IPS-NIHi7 (cell line): Measurements from ENCODE around the gene DOK4.
A peak's percentile ranks its signal among the peaks of the same experiment; 100 is the strongest.
"Not testable (repeated sequence)": the region's sequence is repeated elsewhere in the genome, so short reads cannot be mapped to it uniquely, and the experiment has no call there.

Experiments used
- DNase-seq: peaks from one replicate; pipeline ENCODE4 v3.0.0; 2012; ENCODE audit warnings: mixed read lengths; ENCODE audit errors: extremely low spot score

The DOK4 gene

DNA sequence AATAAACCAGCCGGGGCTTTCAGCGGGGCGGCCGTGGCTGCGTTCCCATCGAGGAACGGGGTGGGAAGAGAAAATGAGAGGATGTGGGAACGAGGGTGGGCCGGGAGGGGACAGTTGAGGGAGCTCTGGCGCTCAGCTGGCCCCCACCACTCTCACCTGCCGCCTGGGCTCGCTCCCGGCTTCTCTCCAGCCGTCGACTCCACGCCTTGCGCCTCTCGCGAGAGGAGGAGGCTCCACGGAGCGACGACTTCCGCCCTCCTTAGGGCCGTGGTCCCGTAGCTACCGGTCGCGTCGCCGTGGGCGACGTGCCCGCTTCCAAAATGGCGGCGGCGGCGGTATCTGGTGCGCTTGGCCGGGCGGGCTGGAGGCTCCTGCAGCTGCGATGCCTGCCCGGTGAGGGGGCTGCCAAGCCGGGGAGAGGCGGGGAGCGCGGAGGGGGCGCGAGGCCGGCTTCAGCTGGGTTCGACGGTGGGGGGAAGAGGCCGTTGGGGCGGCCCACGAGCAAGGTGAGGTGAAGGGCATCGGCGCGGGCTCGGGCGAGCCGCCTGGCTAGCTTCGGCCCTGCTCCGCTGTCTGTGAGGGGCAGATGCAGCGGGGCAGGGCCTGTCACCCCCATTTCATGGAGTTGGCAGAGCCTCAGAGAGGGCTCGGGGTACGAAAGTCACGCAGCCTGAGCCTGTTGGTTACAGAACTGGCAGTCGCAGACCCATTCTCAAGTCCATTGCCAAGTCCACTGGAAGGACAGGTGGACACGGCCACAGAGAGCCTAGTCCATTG is 38.9 kb downstream of the DOK4 start, which contains the start of the genes CIAPIN1 and COQ9:
Gene CIAPIN1, minus strand, starts transcription at position 200 of the 777 bp plus-strand sequence. CDS start 6,457 bp downstream, outside the sequence.
Gene COQ9, plus strand, starts transcription at position 294 of the 777 bp plus-strand sequence. Its CDS starts 27 bp downstream, at position 321.
- DNase-seq, result peak; percentile 97

DNA sequence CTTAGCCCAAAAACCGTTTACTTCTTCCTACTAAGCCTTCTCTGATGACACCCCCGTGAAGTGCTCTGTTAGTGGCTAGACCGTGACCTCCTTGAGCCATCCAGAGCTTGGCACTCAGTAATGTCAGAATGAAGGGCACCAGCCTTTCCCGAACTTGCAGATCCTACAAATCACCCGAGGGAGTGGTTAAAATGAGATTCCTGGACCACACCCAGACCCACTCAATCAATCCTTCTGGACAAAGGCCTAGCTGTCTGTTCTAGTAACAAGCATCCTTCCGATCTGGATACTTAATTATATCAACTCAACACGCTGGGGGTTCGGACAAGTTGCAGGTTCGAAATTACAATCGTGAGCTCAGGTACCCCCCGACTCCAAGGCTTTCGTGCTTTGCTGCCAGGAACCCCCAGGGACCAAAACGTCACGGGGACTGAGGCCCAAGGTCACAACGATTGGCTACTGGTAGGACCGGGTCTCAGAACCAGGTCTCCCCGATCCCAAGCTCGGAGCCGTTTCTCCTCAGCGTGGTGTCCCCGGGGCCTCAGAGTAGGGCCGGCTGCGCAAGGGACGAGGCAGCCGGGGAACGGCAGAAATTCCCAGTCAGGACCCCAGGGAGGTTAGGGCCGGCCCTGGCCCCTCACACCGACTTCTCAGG is 39.6 kb downstream of the DOK4 start:
- peak; percentile 45 for DNase-seq

GRCh38 chr16:57445510-57445909 is 40.8 kb downstream of the DOK4 start:
- no peak for DNase-seq

GRCh38 chr16:57444711-57445110 is 41.6 kb downstream of the DOK4 start:
- DNase-seq, result no peak

- not testable (repeated sequence) for DNase-seq
Observed at GRCh38 chr16:57440551-57440950, 45.7 kb downstream of the DOK4 start.

GRCh38 chr16:57439947-57440346 is 46.3 kb downstream of the DOK4 start:
- DNase-seq, result not testable (repeated sequence)

DNA sequence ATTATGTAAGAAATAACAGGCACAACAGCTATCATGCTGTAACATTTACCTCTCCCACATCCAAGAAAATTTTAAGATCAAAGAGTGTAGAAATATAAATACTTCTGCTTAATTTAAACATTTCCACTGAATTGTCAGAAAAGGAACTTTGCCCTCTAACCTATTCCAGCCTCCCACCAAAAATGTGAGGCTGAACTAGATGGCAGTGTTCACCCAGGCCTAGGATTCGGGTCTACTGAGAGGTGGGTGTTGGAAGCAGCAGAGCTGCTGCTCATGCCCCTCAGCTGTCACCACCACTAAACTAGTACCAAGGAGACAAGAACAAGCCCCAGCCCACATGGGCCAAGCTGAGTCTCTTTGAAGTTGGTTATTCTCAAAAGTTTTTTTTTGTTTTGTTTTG is 50.5 kb downstream of the DOK4 start:
- no peak for DNase-seq

- no peak for DNase-seq
Observed at GRCh38 chr16:57434003-57434402, 52.3 kb downstream of the DOK4 start.

DNA sequence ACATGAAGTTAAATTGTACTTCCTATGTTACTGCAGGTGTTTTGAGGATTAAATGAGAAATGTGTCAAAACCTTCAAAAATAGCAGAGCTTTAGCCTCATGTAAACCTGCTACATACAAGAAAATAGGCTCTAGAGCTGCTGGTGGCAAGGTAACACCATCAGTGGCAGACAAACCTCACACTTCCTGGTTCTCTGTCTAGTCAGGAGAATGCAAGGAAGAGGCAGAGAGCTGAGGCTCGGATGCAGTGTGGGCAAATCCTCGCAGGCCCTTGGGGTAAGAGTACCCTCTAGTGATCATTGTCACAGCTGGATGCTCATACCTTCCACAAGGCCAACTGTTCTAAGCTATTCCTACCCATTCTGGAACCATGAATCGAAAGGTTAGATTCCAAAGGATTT is 53.3 kb downstream of the DOK4 start:
- no peak for DNase-seq

GRCh38 chr16:57432505-57432904 is 53.8 kb downstream of the DOK4 start:
- no peak for DNase-seq

GRCh38 chr16:57430955-57431354 is 55.3 kb downstream of the DOK4 start:
- no peak for DNase-seq

DNA sequence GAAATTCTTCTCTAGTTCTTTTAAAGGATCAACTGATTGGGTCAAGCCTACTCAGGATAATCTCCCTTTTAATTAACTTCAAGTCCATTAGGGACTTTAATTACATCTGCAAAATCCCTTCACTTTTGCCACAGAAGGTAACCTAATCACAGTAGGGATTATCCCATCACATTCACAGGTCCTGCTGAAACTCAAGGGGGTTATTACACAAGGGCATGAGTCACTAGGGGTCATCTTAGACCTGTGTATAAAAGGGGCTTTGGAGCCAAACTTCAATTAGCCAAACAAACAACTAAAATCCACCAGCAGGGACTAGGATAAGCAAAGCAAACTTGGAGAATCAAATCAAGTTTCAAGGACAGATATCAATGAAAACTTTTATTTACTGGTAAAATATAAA is 58.5 kb downstream of the DOK4 start:
- no peak for DNase-seq

- no peak for DNase-seq
Observed at GRCh38 chr16:57427307-57427706, 59.0 kb downstream of the DOK4 start.

DNA sequence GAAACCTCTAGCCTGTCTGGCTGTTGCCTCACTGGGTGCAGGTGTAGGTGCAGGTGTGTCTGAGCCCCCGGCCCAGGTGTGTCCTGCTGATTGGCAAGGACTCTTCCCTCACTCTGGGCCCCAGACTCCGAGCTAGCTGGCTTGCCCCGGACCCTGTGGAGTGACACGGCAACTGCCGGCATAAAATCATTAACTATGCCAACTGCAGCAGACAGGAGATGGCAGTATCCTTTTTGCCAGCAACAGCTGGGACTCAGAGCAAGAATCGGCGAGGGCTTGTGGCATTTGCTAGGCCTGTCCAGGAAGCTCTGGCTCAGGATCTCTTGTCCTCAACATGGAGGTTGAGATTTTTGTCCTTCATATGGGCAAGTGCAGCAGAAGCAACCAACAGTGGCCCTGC is 59.9 kb downstream of the DOK4 start:
- no peak for DNase-seq

DNA sequence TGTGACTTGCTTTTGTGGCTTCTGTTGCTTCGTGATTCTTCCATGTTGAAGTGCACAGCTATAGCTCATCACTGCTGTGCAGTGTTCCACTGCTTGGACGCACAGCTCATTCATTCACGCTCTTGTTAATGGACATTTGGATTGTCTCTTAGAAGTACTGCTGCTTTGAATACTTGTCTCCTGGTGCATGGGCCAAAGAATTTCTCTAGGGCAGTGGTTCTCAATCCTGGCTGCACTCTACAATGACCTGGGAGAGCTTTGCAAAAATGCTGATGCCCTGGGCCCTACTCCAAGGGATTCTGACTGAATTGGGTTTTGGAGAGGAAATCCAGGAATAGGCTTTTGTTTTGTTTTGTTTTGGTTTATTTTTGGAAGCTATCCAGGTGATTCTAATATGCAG is 61.7 kb downstream of the DOK4 start:
- no peak for DNase-seq

GRCh38 chr16:57423152-57423551 is 63.1 kb downstream of the DOK4 start:
- no peak for DNase-seq

GRCh38 chr16:57422026-57422944 is 64.0 kb downstream of the DOK4 start:
- peak; percentile 58 for DNase-seq
